Skin of body (tissue), 2 donors: Measurements from ENCODE around the gene ICE1. TPM values are rescaled to one million over a fixed set of nuclear protein-coding genes. Genes with fewer than 3 reads are reported as not detected.
"Not testable (repeated sequence)": the region's sequence is repeated elsewhere in the genome, so short reads cannot be mapped to it uniquely, and the experiment has no call there.

ENCODE experiments used
- DNase-seq: peaks from one replicate; lab custom pipeline; 2025; lab: John Stamatoyannopoulos, UW
- total RNA-seq: library from RNA; depleted of rRNA; stranded (reverse); fragments of >200 nt; gene quantifications from one replicate; pipeline ENCODE4 v1.2.3, GENCODE V29; 2014

ICE1 gene
- total RNA-seq, 1 donor from 2014 or later, result 27.4 TPM

- no peak for DNase-seq
Measured at GRCh38 chr5:5437227-5438172, 15.0 kb downstream of the ICE1 start.

GRCh38 chr5:5451863-5452262, 29.4 kb downstream of the ICE1 start:
- DNase-seq, result no peak

- DNase-seq, result no peak
Measured at GRCh38 chr5:5453131-5453530, 30.7 kb downstream of the ICE1 start.

- no peak for DNase-seq
Measured at GRCh38 chr5:5454391-5454790, 31.9 kb downstream of the ICE1 start.

- no peak for DNase-seq
Measured at GRCh38 chr5:5456858-5457257, 34.4 kb downstream of the ICE1 start.

- DNase-seq, result no peak
Measured at GRCh38 chr5:5460311-5460710, 37.8 kb downstream of the ICE1 start.

GRCh38 chr5:5461012-5461411, 38.5 kb downstream of the ICE1 start:
- DNase-seq, result no peak

- DNase-seq, result no peak
Measured at GRCh38 chr5:5464036-5464715, 41.7 kb downstream of the ICE1 start.

- DNase-seq, result no peak
Measured at GRCh38 chr5:5466227-5466626, 43.8 kb downstream of the ICE1 start.

GRCh38 chr5:5467737-5468136, 45.3 kb downstream of the ICE1 start:
- no peak for DNase-seq

GRCh38 chr5:5470933-5471332, 48.5 kb downstream of the ICE1 start:
- no peak for DNase-seq

- no peak for DNase-seq
Measured at GRCh38 chr5:5473226-5473625, 50.7 kb downstream of the ICE1 start.

GRCh38 chr5:5474961-5475360, 52.5 kb downstream of the ICE1 start:
- no peak for DNase-seq

- DNase-seq, result no peak
Measured at GRCh38 chr5:5475975-5476374, 53.5 kb downstream of the ICE1 start.

- not testable (repeated sequence) for DNase-seq
Measured at GRCh38 chr5:5479578-5479977, 57.1 kb downstream of the ICE1 start.

- DNase-seq, result no peak
Measured at GRCh38 chr5:5480481-5481111, 58.1 kb downstream of the ICE1 start.

GRCh38 chr5:5481206-5481605, 58.7 kb downstream of the ICE1 start:
- no peak for DNase-seq

- DNase-seq, result no peak
Measured at GRCh38 chr5:5481633-5482032, 59.2 kb downstream of the ICE1 start.

- no peak for DNase-seq
Measured at GRCh38 chr5:5483350-5483749, 60.9 kb downstream of the ICE1 start.

GRCh38 chr5:5483880-5484598, 61.6 kb downstream of the ICE1 start:
- DNase-seq, result no peak

GRCh38 chr5:5486122-5486521, 63.6 kb downstream of the ICE1 start:
- DNase-seq, result no peak
